GM12873 (cell line): ENCODE measurements around the gene ZNF512.

Source experiments
- CTCF ChIP-seq: IDR thresholded peaks from 2 replicates; pipeline ENCODE4 v1.5.1; 2012; ENCODE audit warnings: low read depth, mild to moderate bottlenecking, moderate library complexity, low read length, control low read depth; ENCODE audit not compliant: insufficient read depth; ENCODE audit errors: missing control alignments

The ZNF512 gene

GRCh38 chr2:27582695-27583389 is at the start of gene ZNF512:
TSS of gene ZNF512 (plus strand) at chr2:27583042. CDS start at chr2:27583113, 71 bp downstream.
- no peak for TF ChIP-seq CTCF

- no peak for TF ChIP-seq CTCF
Measured at GRCh38 chr2:27537287-27537686, 45.6 kb upstream of the ZNF512 start.

- no peak for TF ChIP-seq CTCF
Measured at GRCh38 chr2:27544143-27544821, 38.6 kb upstream of the ZNF512 start.

- TF ChIP-seq CTCF, result no peak
Measured at GRCh38 chr2:27545348-27546141, 37.3 kb upstream of the ZNF512 start.

- no peak for TF ChIP-seq CTCF
Measured at GRCh38 chr2:27549303-27549702, 33.5 kb upstream of the ZNF512 start.

- no peak for TF ChIP-seq CTCF
Measured at GRCh38 chr2:27551514-27551913, 31.3 kb upstream of the ZNF512 start.

GRCh38 chr2:27552941-27553340 is 29.9 kb upstream of the ZNF512 start:
- TF ChIP-seq CTCF, result no peak
